ENCODE measurements around the gene CEACAM16. TPM values are rescaled to one million over a fixed set of nuclear protein-coding genes. Genes with fewer than 3 reads are reported as not detected.

CEACAM16 gene
- total RNA-seq, 1 experiment from 2014 or later: not detected

DNA sequence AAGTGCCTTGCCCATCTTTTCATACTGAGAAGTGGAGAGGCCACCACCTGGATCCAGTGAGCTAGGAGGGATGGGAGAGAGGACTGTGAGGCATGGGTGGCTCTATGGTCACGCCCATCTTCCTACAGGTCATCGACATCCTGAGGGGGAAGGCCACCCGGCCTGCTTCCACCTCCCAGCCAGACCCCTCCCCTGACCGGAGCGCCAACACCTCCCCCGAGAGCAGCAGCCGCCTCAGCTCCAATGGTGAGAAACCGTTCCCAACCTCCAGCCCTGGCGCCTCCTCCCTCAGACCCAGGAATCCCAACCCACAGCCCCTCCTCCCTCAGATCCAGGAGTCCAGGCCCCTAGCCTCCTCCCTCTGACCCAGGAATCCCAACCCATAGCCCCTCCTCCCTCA, 59.6 kb downstream of the CEACAM16 start:
- Histone ChIP-seq H3K4me2 (ENCODE audit: low read length) (no peak overlapping the region), H3K27me3 (ENCODE audit: insufficient read depth, low read length) (no peaks in the 10 kb centered on the region), H3K27ac (ENCODE audit: low read depth, low read length) (peak overlapping the region; percentile 18; the same call in 1 of the 2 replicates), H2AFZ (ENCODE audit: low read depth, low read length, poor library complexity, severe bottlenecking) (no peak overlapping the region), H3K36me3 (ENCODE audit: control insufficient read depth in 1 of 2, insufficient read depth in 2 of 2, low read length in 2 of 2) (peaks cover 3 to 7% of the 10 kb centered on the region in 2 experiments; a peak in 2 of 4 replicates), H3K4me3 (replicated peaks in 1 of 2; ENCODE audit: low read depth in 1 of 2, low read length in 2 of 2) (no peak overlapping the region), H3K9me3 (ENCODE audit: control insufficient read depth in 1 of 2, insufficient read depth in 1 of 2, low read depth in 1 of 2, low read length in 2 of 2) (no peaks in the 10 kb centered on the region), H3K79me2 (ENCODE audit: insufficient read depth, low read length) (peaks cover 9% of the 10 kb centered on the region; the same call in 1 of the 2 replicates), H3K9me2 (ENCODE audit: insufficient read depth) (no peaks in the 10 kb centered on the region), H3K9ac (ENCODE audit: low read length) (no peak overlapping the region), H3K4me1 (ENCODE audit: control insufficient read depth in 1 of 2, insufficient read depth in 2 of 2, low read length in 2 of 2) (peaks cover 15 to 32% of the 10 kb centered on the region in 2 experiments), H4K20me1 (ENCODE audit: insufficient read depth) (no peaks in the 10 kb centered on the region)
- TF ChIP-seq SP1 (IDR thresholded peaks at IDR 0.05; ENCODE audit: low read depth): no peak
- TF ChIP-seq JUND (IDR thresholded peaks at IDR 0.05): no peak
- no peak for TF ChIP-seq ELF1 (IDR thresholded peaks at IDR 0.05; ENCODE audit: borderline replicate concordance, low read depth)
- no peak for TF ChIP-seq FOSL1 (IDR thresholded peaks at IDR 0.05; ENCODE audit: low read depth)
- no peak for TF ChIP-seq YY1 (IDR thresholded peaks at IDR 0.05; ENCODE audit: extremely low read depth, insufficient replicate concordance, low read depth, low read length)
- no peak for TF ChIP-seq POLR2AphosphoS5 (IDR thresholded peaks at IDR 0.05; ENCODE audit: low read depth, low read length)
- TF ChIP-seq RAD21 (IDR thresholded peaks at IDR 0.05; ENCODE audit: low read depth): no peak
- TF ChIP-seq EZH2 (IDR thresholded peaks at IDR 0.05): no peak
- no peak for TF ChIP-seq TCF7L2 (IDR thresholded peaks at IDR 0.05; ENCODE audit: borderline replicate concordance, extremely low read depth, insufficient read depth, insufficient read length)
- no peak for TF ChIP-seq CBX3 (IDR thresholded peaks at IDR 0.05; ENCODE audit: low read depth)
- no peak for TF ChIP-seq SIN3A (IDR thresholded peaks at IDR 0.05; ENCODE audit: low read depth)
- TF ChIP-seq CEBPB (IDR thresholded peaks at IDR 0.05; ENCODE audit: low read depth): no peak
- no peak for TF ChIP-seq EZH2phosphoT487 (IDR thresholded peaks at IDR 0.05; ENCODE audit: borderline replicate concordance)
- TF ChIP-seq, protein P1, sequence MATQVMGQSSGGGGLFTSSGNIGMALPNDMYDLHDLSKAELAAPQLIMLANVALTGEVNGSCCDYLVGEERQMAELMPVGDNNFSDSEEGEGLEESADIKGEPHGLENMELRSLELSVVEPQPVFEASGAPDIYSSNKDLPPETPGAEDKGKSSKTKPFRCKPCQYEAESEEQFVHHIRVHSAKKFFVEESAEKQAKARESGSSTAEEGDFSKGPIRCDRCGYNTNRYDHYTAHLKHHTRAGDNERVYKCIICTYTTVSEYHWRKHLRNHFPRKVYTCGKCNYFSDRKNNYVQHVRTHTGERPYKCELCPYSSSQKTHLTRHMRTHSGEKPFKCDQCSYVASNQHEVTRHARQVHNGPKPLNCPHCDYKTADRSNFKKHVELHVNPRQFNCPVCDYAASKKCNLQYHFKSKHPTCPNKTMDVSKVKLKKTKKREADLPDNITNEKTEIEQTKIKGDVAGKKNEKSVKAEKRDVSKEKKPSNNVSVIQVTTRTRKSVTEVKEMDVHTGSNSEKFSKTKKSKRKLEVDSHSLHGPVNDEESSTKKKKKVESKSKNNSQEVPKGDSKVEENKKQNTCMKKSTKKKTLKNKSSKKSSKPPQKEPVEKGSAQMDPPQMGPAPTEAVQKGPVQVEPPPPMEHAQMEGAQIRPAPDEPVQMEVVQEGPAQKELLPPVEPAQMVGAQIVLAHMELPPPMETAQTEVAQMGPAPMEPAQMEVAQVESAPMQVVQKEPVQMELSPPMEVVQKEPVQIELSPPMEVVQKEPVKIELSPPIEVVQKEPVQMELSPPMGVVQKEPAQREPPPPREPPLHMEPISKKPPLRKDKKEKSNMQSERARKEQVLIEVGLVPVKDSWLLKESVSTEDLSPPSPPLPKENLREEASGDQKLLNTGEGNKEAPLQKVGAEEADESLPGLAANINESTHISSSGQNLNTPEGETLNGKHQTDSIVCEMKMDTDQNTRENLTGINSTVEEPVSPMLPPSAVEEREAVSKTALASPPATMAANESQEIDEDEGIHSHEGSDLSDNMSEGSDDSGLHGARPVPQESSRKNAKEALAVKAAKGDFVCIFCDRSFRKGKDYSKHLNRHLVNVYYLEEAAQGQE (IDR thresholded peaks at IDR 0.05; ENCODE audit: low read depth): no peak
- TF ChIP-seq SRF (IDR thresholded peaks at IDR 0.05; ENCODE audit: low read depth): no peak
- TF ChIP-seq POLR2A (IDR thresholded peaks at IDR 0.05; ENCODE audit: borderline replicate concordance, extremely low read depth, insufficient read depth, insufficient read length): no peak
- DNase-seq (ENCODE audit: low read depth, low spot score) (no peak), ATAC-seq (no peak)
- CTCF ChIA-PET: no interaction called here
- intact Hi-C loops (cut with micrococcal nuclease): no loop called here
- RAD21 ChIA-PET (ENCODE audit: low non-redundant PET in 1 of 2, low total read pairs in 2 of 2, uncharacterized antibody in 2 of 2, unreplicated experiment in 2 of 2): interaction anchor here in 1 of 2 experiments (0.6 kb wide), 1 partner anchor 12 kb away, joined by 5 read pairs; no protein-coding TSS in a partner anchor
- no TSS peak for BruUV-seq (replicated peaks)
- POLR2A ChIA-PET: no interaction called here

Measured in HCT116 (cell line).